HepG2 (cell line): ENCODE data around the gene CAMTA2. TPM values are rescaled to one million over a fixed set of nuclear protein-coding genes. Genes with fewer than 3 reads are reported as not detected.

Experiments used
- EEA1 ChIP-seq: sonication (generic); formaldehyde crosslinking; IDR thresholded peaks from 2 replicates; pipeline ENCODE4 v1.5.1; 2020; ENCODE audit warnings: mild to moderate bottlenecking, missing genetic modification reagents, borderline replicate concordance
- HNF4A ChIP-seq: sonication (generic); formaldehyde crosslinking; IDR thresholded peaks from 2 replicates; pipeline ENCODE4 v1.4.0; 2020; ENCODE audit warnings: missing genetic modification reagents
- IKZF1 ChIP-seq: fragments of 450-650 bp; IDR thresholded peaks from 2 replicates; pipeline ENCODE4 v1.7.1; 2016
- JUNB ChIP-seq: sonication (generic); formaldehyde crosslinking; IDR thresholded peaks from 2 replicates; pipeline ENCODE4 v1.8.0; 2022; ENCODE audit warnings: missing genetic modification reagents, mild to moderate bottlenecking, borderline replicate concordance
- MYC ChIP-seq: sonication (generic); formaldehyde crosslinking; IDR thresholded peaks from 2 replicates; pipeline ENCODE4 v1.9.0; 2021; ENCODE audit warnings: missing genetic modification reagents, borderline replicate concordance
- PLRG1 ChIP-seq: fragments of 450-650 bp; conservative IDR thresholded peaks from 2 replicates; pipeline ENCODE4 v1.6.1; 2016
- ZFY ChIP-seq: sonication (generic); formaldehyde crosslinking; IDR thresholded peaks from 2 replicates; pipeline ENCODE4 v1.4.0; 2020; ENCODE audit warnings: missing genetic modification reagents
- ZNF768 ChIP-seq: sonication (generic); formaldehyde crosslinking; IDR thresholded peaks from 2 replicates; pipeline ENCODE4 v1.4.0; 2020; ENCODE audit warnings: missing genetic modification reagents
- ZSCAN21 ChIP-seq: sonication (generic); formaldehyde crosslinking; IDR thresholded peaks from 2 replicates; pipeline ENCODE4 v1.8.0; 2022; ENCODE audit warnings: mild to moderate bottlenecking, missing genetic modification reagents, moderate library complexity, borderline replicate concordance
- polyA plus RNA-seq, 8 experiments: library from polyadenylated mRNA; depleted of rRNA in 3 of 8; stranded (reverse) in 7 of 8; unstranded in 1 of 8; fragments of >200 nt; fragmentation: Illumina TruSeq in 4 of 8; extraction: Trizol in 4 of 8; gene quantifications; 2 replicates each; pipeline versions ENCODE4 v1.2.1 to v1.2.3, GENCODE V29; 2011 to 2016; ENCODE audit warnings: low read depth in 4 of 8, missing spikeins in 1 of 8, mixed read lengths in 1 of 8; ENCODE audit not compliant: insufficient read depth in 1 of 8
- total RNA-seq, 5 experiments: library from RNA; depleted of rRNA; stranded (reverse); fragments of >200 nt; fragmentation: Illumina TruSeq; extraction: Trizol; gene quantifications; 2 replicates each; pipeline ENCODE4 v1.2.3, GENCODE V29; 2016; ENCODE audit warnings: low read depth in 1 of 5
- TF ChIP-seq, protein P1 (sequence below): sonication (generic); formaldehyde crosslinking; IDR thresholded peaks from 2 replicates; pipeline ENCODE4 v1.4.0; 2020; ENCODE audit warnings: missing genetic modification reagents, borderline replicate concordance
- TF ChIP-seq, protein P2 (sequence below): sonication (generic); formaldehyde crosslinking; IDR thresholded peaks from 2 replicates; pipeline ENCODE4 v1.5.0; 2020; ENCODE audit warnings: missing genetic modification reagents, mild to moderate bottlenecking, borderline replicate concordance
- TF ChIP-seq, protein P3 (sequence below): sonication (generic); formaldehyde crosslinking; IDR thresholded peaks from 2 replicates; pipeline ENCODE4 v1.4.0; 2020; ENCODE audit warnings: missing genetic modification reagents
- TF ChIP-seq, protein P4 (sequence below): sonication (generic); formaldehyde crosslinking; IDR thresholded peaks from 2 replicates; pipeline ENCODE4 v1.5.0; 2020; ENCODE audit warnings: mild to moderate bottlenecking, missing genetic modification reagents, borderline replicate concordance

The CAMTA2 gene
- total and polyA plus RNA-seq, 2 of the 13 experiments (the other 11 are each of a cell fraction or from before 2014, with no cell fraction given) = 4.1 to 7.1 TPM

DNA sequence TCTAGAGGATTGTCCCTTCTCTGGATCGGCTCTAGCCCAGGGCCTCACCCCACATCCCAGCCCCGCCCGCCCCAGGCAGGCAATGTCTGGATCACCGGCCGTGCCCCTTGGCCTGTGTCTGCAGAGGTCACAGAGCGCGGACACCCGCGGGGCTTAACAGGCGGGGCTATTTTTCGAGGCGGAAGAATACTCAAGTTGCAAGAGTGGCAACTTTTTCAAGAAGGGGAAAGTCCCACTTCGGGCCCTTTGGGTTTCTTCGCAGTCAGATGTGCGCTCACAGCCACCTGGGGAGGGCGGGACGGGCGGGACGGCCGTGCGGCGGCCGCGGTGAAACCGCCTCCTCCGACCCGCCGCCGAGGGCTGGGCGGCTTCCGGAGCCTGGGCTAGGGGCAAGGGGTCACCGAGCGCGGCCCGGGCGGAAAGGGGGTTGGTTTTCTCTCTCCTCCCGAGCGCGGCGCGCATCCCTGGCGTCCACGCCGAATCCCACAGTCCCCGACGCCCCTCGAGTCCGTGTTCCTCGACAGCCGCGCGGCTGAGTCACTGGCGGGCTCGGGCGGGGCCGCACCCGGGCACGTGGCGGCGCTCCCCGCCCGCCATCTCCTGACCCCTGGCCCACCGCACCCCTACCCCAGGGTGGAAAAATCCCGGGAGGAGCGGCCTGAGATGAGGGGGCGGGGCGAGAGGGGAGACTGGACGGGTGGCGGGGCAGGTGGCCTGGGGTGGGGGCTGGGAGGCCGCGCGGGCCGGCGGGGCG, 38.0 kb downstream of the CAMTA2 start (continued):
- TF ChIP-seq, protein P1, sequence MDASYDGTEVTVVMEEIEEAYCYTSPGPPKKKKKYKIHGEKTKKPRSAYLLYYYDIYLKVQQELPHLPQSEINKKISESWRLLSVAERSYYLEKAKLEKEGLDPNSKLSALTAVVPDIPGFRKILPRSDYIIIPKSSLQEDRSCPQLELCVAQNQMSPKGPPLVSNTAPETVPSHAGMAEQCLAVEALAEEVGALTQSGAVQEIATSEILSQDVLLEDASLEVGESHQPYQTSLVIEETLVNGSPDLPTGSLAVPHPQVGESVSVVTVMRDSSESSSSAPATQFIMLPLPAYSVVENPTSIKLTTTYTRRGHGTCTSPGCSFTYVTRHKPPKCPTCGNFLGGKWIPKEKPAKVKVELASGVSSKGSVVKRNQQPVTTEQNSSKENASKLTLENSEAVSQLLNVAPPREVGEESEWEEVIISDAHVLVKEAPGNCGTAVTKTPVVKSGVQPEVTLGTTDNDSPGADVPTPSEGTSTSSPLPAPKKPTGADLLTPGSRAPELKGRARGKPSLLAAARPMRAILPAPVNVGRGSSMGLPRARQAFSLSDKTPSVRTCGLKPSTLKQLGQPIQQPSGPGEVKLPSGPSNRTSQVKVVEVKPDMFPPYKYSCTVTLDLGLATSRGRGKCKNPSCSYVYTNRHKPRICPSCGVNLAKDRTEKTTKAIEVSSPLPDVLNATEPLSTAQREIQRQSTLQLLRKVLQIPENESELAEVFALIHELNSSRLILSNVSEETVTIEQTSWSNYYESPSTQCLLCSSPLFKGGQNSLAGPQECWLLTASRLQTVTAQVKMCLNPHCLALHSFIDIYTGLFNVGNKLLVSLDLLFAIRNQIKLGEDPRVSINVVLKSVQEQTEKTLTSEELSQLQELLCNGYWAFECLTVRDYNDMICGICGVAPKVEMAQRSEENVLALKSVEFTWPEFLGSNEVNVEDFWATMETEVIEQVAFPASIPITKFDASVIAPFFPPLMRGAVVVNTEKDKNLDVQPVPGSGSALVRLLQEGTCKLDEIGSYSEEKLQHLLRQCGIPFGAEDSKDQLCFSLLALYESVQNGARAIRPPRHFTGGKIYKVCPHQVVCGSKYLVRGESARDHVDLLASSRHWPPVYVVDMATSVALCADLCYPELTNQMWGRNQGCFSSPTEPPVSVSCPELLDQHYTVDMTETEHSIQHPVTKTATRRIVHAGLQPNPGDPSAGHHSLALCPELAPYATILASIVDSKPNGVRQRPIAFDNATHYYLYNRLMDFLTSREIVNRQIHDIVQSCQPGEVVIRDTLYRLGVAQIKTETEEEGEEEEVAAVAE (CRISPR knock-in tag) = no peak
- TF ChIP-seq, protein P2, sequence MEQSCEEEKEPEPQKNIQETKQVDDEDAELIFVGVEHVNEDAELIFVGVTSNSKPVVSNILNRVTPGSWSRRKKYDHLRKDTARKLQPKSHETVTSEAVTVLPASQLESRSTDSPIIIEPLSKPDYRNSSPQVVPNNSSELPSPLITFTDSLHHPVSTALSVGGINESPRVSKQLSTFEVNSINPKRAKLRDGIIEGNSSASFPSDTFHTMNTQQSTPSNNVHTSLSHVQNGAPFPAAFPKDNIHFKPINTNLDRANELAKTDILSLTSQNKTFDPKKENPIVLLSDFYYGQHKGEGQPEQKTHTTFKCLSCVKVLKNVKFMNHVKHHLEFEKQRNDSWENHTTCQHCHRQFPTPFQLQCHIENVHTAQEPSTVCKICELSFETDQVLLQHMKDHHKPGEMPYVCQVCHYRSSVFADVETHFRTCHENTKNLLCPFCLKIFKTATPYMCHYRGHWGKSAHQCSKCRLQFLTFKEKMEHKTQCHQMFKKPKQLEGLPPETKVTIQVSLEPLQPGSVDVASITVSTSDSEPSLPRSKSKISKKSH (CRISPR knock-in tag) = no peak; the same call in 1 of the 2 replicates
- TF ChIP-seq, protein P3, sequence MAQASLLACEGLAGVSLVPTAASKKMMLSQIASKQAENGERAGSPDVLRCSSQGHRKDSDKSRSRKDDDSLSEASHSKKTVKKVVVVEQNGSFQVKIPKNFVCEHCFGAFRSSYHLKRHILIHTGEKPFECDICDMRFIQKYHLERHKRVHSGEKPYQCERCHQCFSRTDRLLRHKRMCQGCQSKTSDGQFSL (CRISPR knock-in tag) = 0 out of 2 replicates have a peak, but pooled peaks have one; percentile 31
- TF ChIP-seq ZFY (CRISPR knock-in tag) (peak; percentile 59), HNF4A (CRISPR knock-in tag) (peak; percentile 35), IKZF1 (no peak), ZSCAN21 (CRISPR knock-in tag) (peak; percentile 71; the same call in 1 of the 2 replicates), MYC (peak; percentile 98), EEA1 (CRISPR knock-in tag) (peak; percentile 54; the same call in 1 of the 2 replicates), PLRG1 (no peak), JUNB (CRISPR knock-in tag) (peak; percentile 63; the same call in 1 of the 2 replicates), ZNF768 (CRISPR knock-in tag) (peak; percentile 42; the same call in 1 of the 2 replicates)
- TF ChIP-seq, protein P4, sequence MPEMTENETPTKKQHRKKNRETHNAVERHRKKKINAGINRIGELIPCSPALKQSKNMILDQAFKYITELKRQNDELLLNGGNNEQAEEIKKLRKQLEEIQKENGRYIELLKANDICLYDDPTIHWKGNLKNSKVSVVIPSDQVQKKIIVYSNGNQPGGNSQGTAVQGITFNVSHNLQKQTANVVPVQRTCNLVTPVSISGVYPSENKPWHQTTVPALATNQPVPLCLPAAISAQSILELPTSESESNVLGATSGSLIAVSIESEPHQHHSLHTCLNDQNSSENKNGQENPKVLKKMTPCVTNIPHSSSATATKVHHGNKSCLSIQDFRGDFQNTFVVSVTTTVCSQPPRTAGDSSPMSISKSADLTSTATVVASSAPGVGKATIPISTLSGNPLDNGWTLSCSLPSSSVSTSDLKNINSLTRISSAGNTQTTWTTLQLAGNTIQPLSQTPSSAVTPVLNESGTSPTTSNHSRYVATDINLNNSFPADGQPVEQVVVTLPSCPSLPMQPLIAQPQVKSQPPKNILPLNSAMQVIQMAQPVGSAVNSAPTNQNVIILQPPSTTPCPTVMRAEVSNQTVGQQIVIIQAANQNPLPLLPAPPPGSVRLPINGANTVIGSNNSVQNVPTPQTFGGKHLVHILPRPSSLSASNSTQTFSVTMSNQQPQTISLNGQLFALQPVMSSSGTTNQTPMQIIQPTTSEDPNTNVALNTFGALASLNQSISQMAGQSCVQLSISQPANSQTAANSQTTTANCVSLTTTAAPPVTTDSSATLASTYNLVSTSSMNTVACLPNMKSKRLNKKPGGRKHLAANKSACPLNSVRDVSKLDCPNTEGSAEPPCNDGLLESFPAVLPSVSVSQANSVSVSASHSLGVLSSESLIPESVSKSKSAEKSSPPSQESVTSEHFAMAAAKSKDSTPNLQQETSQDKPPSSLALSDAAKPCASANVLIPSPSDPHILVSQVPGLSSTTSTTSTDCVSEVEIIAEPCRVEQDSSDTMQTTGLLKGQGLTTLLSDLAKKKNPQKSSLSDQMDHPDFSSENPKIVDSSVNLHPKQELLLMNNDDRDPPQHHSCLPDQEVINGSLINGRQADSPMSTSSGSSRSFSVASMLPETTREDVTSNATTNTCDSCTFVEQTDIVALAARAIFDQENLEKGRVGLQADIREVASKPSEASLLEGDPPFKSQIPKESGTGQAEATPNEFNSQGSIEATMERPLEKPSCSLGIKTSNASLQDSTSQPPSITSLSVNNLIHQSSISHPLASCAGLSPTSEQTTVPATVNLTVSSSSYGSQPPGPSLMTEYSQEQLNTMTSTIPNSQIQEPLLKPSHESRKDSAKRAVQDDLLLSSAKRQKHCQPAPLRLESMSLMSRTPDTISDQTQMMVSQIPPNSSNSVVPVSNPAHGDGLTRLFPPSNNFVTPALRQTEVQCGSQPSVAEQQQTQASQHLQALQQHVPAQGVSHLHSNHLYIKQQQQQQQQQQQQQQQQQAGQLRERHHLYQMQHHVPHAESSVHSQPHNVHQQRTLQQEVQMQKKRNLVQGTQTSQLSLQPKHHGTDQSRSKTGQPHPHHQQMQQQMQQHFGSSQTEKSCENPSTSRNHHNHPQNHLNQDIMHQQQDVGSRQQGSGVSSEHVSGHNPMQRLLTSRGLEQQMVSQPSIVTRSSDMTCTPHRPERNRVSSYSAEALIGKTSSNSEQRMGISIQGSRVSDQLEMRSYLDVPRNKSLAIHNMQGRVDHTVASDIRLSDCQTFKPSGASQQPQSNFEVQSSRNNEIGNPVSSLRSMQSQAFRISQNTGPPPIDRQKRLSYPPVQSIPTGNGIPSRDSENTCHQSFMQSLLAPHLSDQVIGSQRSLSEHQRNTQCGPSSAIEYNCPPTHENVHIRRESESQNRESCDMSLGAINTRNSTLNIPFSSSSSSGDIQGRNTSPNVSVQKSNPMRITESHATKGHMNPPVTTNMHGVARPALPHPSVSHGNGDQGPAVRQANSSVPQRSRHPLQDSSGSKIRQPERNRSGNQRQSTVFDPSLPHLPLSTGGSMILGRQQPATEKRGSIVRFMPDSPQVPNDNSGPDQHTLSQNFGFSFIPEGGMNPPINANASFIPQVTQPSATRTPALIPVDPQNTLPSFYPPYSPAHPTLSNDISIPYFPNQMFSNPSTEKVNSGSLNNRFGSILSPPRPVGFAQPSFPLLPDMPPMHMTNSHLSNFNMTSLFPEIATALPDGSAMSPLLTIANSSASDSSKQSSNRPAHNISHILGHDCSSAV = no peak
